HG03175 (cell line): Measurements from ENCODE around the gene EDAR.

Experiments used
- ATAC-seq: cut with Tn5 transposase; IDR thresholded peaks from one replicate; pipeline ENCODE4 v1.9.1; 2021; ENCODE audit warnings: mild to moderate bottlenecking, moderate library complexity; ENCODE audit not compliant: unreplicated experiment

EDAR gene

GRCh38 chr2:109005686-109006204 is 16.7 kb upstream of the EDAR start:
- no peak for ATAC-seq

GRCh38 chr2:109001201-109001600 is 12.2 kb upstream of the EDAR start:
- ATAC-seq: no peak

GRCh38 chr2:109000738-109001137 is 11.7 kb upstream of the EDAR start:
- ATAC-seq: no peak

DNA sequence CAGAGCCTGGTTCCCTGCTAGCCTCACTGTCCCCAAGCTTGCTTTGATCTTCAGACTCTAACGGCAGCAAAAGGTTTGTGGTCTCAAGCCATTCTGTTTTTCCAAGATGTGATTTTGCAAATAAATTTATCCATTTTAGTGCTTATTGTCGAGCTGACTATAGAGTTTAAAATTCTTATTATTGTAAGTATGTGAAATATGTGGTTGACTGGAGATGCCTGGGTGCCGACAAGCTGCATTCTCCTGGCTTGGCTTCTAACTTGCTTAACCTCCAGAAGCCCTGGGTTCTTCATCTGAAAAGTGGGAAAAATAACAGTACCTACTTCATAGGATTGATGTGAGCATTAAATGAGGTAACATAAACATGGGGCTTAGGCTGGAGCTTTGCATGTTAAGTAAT is 9.9 kb upstream of the EDAR start:
- ATAC-seq: no peak

GRCh38 chr2:108994178-108994577 is 5.2 kb upstream of the EDAR start:
- no peak for ATAC-seq

- ATAC-seq: no peak
Measured at GRCh38 chr2:108993095-108993937, 4.3 kb upstream of the EDAR start.

DNA sequence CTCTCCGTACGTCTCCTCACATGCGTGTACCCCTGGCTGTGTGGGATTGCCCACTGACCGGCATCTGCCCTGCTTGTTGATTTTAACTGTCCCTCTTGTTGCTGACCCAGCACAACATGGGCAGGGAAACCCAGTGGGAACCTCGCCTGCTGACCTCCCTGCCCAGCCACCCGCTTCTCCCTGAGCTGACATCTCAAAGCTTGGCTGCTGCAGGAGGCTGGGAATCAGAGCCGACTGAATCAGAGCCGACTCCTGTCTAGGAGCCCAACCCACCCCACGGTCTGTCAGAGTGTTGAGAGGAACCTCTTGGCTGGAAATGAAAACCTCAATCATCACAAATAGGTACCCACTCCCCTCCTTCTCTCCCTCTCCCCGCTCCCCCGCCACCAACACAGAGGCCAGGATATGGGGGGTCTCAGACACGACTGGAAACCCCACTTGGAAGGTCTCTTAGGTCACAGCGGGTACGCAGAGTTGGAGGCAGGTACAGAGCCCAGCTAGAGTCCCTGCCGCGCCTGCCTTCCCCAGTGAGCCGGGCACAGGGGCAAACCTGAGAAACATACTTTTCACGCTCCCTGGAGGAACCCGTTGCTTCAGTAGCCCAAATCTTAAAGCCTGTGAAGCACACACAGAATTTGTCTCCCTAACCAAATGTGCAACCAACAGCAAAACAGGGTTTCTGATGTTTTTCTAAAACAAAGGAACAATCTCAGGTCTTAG is 784 bp downstream of the EDAR start:
- no peak for ATAC-seq

- ATAC-seq: no peak
Measured at GRCh38 chr2:108986916-108987510, 2.0 kb downstream of the EDAR start.

- no peak for ATAC-seq
Measured at GRCh38 chr2:108983610-108984009, 5.4 kb downstream of the EDAR start.

GRCh38 chr2:108983061-108983460 is 6.0 kb downstream of the EDAR start:
- ATAC-seq: no peak

DNA sequence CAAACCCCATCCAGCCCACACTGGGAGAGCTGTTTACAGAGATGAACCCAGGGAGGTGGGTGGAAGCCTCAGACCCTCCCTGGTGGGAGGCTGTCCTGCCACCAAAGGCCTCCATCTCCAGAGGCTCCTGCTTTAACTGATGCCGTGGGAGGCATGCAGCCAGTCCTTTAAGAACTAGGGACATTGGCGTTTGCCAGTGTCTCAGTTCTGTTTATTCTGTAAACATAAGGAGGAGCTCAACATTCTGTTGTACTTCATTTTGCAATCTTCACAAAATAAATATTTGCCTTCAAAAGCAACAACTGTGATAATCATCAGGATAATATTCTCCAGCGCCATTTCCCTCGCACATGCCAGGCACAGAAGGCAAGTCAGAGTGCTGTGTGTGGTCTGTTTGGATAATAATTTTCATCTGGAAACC is 6.8 kb downstream of the EDAR start:
- ATAC-seq: no peak

GRCh38 chr2:108981846-108982245 is 7.2 kb downstream of the EDAR start:
- ATAC-seq: no peak

- no peak for ATAC-seq
Measured at GRCh38 chr2:108980076-108980475, 8.9 kb downstream of the EDAR start.

DNA sequence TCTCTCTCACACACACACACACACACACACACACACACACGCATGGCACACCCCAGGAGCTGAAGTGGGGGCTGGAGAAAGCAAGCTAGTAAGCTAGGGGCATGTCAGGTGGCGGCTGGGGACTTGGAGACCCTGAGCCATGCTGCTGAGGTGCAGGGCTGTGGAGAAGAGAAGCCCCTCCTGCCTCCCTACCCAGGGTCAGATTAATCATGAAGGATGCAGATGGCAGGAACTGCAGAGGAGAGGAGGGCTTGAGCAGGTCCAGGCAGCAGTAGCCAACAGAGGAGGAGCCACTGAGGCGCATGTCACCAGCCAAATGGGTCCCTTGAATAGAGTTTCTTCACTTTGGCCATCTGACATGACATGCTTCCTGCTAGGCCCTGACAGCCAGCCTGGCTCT is 9.6 kb downstream of the EDAR start:
- ATAC-seq: no peak

DNA sequence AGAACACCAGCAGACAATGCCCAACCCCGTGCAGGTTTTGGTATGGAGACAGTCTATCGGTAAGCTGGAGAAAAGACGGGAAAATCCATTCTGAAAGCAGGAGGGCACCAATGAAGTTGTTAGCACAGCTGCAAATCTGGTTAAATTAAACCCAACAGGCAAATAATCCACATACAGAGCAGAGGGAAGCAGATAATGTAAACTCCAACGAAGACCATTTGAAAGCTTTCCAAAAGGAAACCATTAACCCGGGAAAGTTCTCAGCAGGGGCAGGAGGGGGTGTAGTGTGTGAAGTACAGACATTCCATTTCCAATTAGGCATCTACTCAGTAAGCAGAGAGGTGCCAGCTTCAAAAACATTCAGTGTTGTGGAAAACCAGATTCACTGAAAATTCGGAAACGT is 10.3 kb downstream of the EDAR start:
- no peak for ATAC-seq

GRCh38 chr2:108975613-108976435 is 13.2 kb downstream of the EDAR start:
- no peak for ATAC-seq

GRCh38 chr2:108974674-108975073 is 14.3 kb downstream of the EDAR start:
- no peak for ATAC-seq

- no peak for ATAC-seq
Measured at GRCh38 chr2:108972663-108973062, 16.4 kb downstream of the EDAR start.

DNA sequence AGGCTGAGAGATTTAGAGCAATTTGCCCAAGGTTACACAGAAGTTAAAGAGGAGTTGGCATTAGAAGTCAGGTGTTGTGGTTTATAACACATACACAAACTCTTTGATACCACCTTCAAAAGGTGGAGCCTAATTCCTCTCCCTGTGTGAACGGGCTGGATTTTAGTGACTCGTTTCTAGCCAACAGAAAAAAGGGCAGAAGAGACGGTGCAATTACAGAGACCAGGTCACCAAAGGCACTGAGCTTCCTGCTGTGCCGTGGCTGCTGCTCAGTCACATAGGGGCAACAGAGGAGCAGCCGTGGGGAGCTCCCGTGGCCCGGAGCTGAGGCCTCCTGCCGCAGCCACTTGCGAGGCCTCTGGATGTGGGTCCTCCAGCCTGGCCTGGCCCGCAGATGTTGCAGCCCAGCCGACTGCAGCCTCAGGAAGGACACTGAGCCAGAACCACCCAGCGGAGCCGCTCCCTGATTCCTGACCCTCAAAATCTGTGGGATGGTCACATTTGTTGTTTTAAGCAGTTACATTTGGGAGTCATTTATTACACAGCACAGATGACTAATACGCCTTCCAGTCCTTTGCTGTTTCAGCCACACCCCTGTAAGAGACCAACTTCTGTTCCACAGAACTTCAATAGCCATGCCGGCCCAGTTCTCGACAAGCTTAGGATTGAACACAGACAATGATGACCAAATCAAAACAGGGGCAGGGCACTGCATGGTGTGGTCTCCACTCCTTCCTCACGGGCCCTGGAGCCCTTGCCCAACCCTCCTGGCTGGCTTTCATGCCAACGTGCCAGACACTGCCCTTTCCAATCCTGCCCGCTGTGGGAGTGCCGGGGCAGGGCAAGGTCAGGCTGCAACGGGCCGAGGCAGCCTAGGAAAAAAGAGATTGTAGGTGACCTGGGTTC is 17.1 kb downstream of the EDAR start:
- ATAC-seq: no peak

DNA sequence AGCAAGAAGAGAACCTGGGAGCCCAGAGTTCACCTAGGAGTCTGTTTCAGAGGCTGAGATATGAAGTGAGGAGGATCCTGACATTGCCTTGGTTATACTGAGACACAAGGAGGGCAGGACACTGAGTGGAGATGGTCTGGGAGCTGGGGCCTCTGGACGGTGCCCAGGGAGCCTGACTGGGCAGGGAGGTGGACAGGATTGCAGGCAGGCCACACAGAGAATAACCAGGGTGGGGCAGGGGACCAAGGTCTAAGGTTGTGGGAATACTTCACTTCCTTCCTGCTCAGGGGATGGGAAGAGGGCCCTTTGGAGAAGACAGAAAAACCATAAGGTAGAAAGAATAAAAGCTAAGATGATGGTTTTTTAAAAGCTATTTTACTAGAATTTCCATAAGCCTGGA is 18.7 kb downstream of the EDAR start:
- no peak for ATAC-seq
